Activated CD4-positive, alpha-beta T cell treated with anti-CD3 and anti-CD28 coated beads, Interleukin-2, amount 10 ng/mL, durations not matched to agents 7 days and 5 days (primary cell): ENCODE data around the gene MXRA8. TPM values are rescaled to one million over a fixed set of nuclear protein-coding genes. Genes with fewer than 3 reads are reported as not detected.
A peak's percentile ranks its signal among the peaks of the same experiment; 100 is the strongest.

Experiments
- CTCF ChIA-PET: fragments of 350-600 bp; sonication (Branson Sonifier 250); formaldehyde crosslinking; loops from one replicate; lab custom pipeline; 2021; ENCODE audit warnings: antibody characterized with exemption; lab: Charles Lee
- POLR2A ChIA-PET: fragments of 350-600 bp; sonication (Branson Sonifier 250); formaldehyde crosslinking; loops from one replicate; lab custom pipeline; 2021; ENCODE audit warnings: antibody characterized with exemption; lab: Charles Lee
- DNase-seq: peaks from one replicate; pipeline ENCODE4 v3.0.0-alpha.2; 2020
- H3K27ac Mint-ChIP-seq: one replicate; pipeline ENCODE4 v1.8.0; 2021; ENCODE audit warnings: mild to moderate bottlenecking, moderate library complexity, mixed read lengths
- H3K27me3 Mint-ChIP-seq: one replicate; pipeline ENCODE4 v1.8.0; 2021; ENCODE audit warnings: mixed read lengths
- H3K36me3 Mint-ChIP-seq: one replicate; pipeline ENCODE4 v1.8.0; 2021; ENCODE audit warnings: low read depth, mixed read lengths
- H3K4me1 Mint-ChIP-seq: one replicate; pipeline ENCODE4 v1.8.0; 2021; ENCODE audit warnings: mixed read lengths
- H3K4me3 Mint-ChIP-seq: one replicate; pipeline ENCODE4 v1.8.0; 2021; ENCODE audit warnings: mild to moderate bottlenecking, moderate library complexity, mixed read lengths
- H3K9me3 Mint-ChIP-seq: one replicate; pipeline ENCODE4 v1.8.0; 2021; ENCODE audit warnings: mixed read lengths
- total RNA-seq, 2 experiments: library from RNA; stranded (reverse); gene quantifications; one replicate each; pipeline ENCODE4 v1.2.3, GENCODE V29; 2021

The MXRA8 gene
- total RNA-seq, 2 experiments from 2014 or later, result 0.15 to 0.30 TPM

GRCh38 chr1:1360506-1361169 is 2.3 kb upstream of the MXRA8 start:
- H3K4me3 Mint-ChIP-seq, result no peak overlapping the region
- POLR2A ChIA-PET, result no interaction called here
- H3K27ac Mint-ChIP-seq, result no peak overlapping the region
- H3K9me3 Mint-ChIP-seq, result peaks cover 2% of the 10 kb centered on the region
- no peaks in the 10 kb centered on the region for H3K36me3 Mint-ChIP-seq
- DNase-seq, result no peak
- CTCF ChIA-PET, result no interaction called here
- H3K4me1 Mint-ChIP-seq, result peaks cover 22% of the 10 kb centered on the region
- peaks cover 12% of the 10 kb centered on the region for H3K27me3 Mint-ChIP-seq

DNA sequence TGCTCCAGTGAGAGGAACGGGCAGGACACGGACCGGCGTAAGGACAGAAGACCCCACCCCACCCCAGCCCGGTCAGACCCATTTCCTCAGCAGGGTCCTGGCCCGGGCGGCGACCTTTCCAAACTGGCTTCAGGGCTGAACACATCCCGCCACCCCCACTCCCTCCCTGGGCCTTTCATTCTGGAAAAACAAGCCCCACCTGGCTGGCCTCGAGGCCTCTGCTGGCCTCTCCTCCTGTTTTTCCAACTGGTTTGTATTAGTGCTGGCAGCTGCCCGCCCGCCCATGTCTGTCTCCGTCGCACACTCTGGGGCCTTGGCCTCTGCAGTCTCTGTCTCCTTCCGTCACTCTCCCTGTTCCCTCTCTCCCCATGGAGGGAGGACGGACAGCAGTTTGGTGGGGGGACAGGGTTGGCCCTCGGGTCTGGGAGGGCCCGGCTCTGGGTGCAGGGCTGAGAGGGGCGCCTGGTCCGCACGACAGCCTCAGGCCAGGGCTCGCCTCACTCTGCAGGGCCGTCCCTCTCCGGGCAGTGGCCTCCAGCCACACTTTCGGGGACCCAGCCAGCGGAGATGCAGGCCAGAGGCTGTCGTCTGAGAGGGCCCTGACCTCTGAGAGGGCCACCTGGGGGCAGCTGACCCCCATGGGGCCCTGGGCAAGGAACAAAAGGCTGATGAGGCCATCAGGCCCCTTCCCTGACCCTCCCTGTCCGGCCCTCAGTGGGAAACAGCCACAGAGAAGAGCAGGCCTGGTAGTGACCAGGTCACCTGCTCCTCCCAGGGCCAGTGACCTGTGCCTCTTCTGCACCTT is 1.5 kb upstream of the MXRA8 start:
- CTCF ChIA-PET, result no interaction called here
- Mint-ChIP-seq H3K4me3 (no peak overlapping the region), H3K9me3 (peaks cover 2% of the 10 kb centered on the region), H3K4me1 (peaks cover 22% of the 10 kb centered on the region), H3K27me3 (peaks cover 12% of the 10 kb centered on the region), H3K27ac (peak overlapping the region; percentile 74), H3K36me3 (no peaks in the 10 kb centered on the region)
- POLR2A ChIA-PET, result no interaction called here
- no peak for DNase-seq

- peaks cover 2% of the 10 kb centered on the region for H3K9me3 Mint-ChIP-seq
- DNase-seq, result peak; percentile 49
- POLR2A ChIA-PET, result no interaction called here
- no peaks in the 10 kb centered on the region for H3K36me3 Mint-ChIP-seq
- CTCF ChIA-PET, result no interaction called here
- peak overlapping the region; percentile 10 for H3K4me3 Mint-ChIP-seq
- peak overlapping the region; percentile 74 for H3K27ac Mint-ChIP-seq
- peaks cover 23% of the 10 kb centered on the region for H3K4me1 Mint-ChIP-seq
- peaks cover 12% of the 10 kb centered on the region for H3K27me3 Mint-ChIP-seq
Measured at GRCh38 chr1:1359308-1359663, 931 bp upstream of the MXRA8 start.

GRCh38 chr1:1357871-1358432 is 403 bp downstream of the MXRA8 start:
- H3K36me3 Mint-ChIP-seq, result no peaks in the 10 kb centered on the region
- DNase-seq, result no peak
- CTCF ChIA-PET, result no interaction called here
- peaks cover 21% of the 10 kb centered on the region for H3K27me3 Mint-ChIP-seq
- POLR2A ChIA-PET, result no interaction called here
- H3K27ac Mint-ChIP-seq, result peak overlapping the region; percentile 36
- H3K4me1 Mint-ChIP-seq, result peaks cover 30% of the 10 kb centered on the region
- peaks cover 2% of the 10 kb centered on the region for H3K9me3 Mint-ChIP-seq
- no peak overlapping the region for H3K4me3 Mint-ChIP-seq

DNA sequence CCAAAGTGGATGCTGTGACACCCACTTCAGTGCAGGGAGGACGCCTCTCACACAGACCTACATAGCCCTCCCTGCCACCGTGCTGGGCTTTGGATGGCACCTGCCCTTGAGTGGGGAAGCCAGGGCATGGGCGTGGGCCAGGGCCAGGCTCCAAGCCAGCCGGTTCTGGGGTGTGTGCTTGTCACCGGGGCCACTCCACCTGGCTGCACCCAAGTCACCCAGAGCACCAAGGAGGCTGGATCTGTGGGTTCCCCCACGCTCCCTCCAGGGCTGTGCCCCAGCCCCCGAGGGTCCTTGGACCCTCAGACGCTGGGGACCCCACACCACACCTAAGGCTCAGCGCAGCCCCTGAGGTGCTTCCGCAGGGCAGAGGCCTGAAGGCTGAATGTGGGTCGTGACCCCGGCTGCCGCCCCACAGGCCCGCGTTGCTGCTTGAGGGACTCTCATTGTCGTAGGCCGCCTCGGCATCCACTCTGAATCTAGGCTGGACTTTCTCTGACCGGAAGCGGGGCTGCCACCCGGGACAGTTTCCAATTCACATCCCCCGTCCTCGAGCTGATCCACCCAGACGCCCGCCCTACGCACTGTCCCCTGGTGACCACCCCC is 1.5 kb downstream of the MXRA8 start:
- DNase-seq, result no peak
- no peak overlapping the region for H3K4me3 Mint-ChIP-seq
- peaks cover 27% of the 10 kb centered on the region for H3K27me3 Mint-ChIP-seq
- ChIA-PET CTCF (no interaction called here), POLR2A (no interaction called here)
- H3K4me1 Mint-ChIP-seq, result peaks cover 35% of the 10 kb centered on the region
- H3K36me3 Mint-ChIP-seq, result no peaks in the 10 kb centered on the region
- H3K27ac Mint-ChIP-seq, result no peak overlapping the region
- H3K9me3 Mint-ChIP-seq, result peaks cover 2% of the 10 kb centered on the region

- ChIA-PET CTCF (no interaction called here), POLR2A (no interaction called here)
- peaks cover 27% of the 10 kb centered on the region for H3K27me3 Mint-ChIP-seq
- DNase-seq, result no peak
- no peak overlapping the region for H3K27ac Mint-ChIP-seq
- H3K9me3 Mint-ChIP-seq, result peaks cover 2% of the 10 kb centered on the region
- H3K4me3 Mint-ChIP-seq, result no peak overlapping the region
- peaks cover 34% of the 10 kb centered on the region for H3K4me1 Mint-ChIP-seq
- H3K36me3 Mint-ChIP-seq, result no peaks in the 10 kb centered on the region
Measured at GRCh38 chr1:1356166-1356795, 2.1 kb downstream of the MXRA8 start.

- H3K27ac Mint-ChIP-seq, result no peak overlapping the region
- no peaks in the 10 kb centered on the region for H3K9me3 Mint-ChIP-seq
- ChIA-PET POLR2A (no interaction called here), CTCF (interaction anchor here (1.0 kb wide), 1 partner anchor 16 kb away, joined by 4 read pairs; no protein-coding TSS in a partner anchor)
- peaks cover 29% of the 10 kb centered on the region for H3K4me1 Mint-ChIP-seq
- H3K27me3 Mint-ChIP-seq, result peaks cover 22% of the 10 kb centered on the region
- no peak for DNase-seq
- no peak overlapping the region for H3K4me3 Mint-ChIP-seq
- no peaks in the 10 kb centered on the region for H3K36me3 Mint-ChIP-seq
Measured at GRCh38 chr1:1355416-1355815, 2.9 kb downstream of the MXRA8 start.

DNA sequence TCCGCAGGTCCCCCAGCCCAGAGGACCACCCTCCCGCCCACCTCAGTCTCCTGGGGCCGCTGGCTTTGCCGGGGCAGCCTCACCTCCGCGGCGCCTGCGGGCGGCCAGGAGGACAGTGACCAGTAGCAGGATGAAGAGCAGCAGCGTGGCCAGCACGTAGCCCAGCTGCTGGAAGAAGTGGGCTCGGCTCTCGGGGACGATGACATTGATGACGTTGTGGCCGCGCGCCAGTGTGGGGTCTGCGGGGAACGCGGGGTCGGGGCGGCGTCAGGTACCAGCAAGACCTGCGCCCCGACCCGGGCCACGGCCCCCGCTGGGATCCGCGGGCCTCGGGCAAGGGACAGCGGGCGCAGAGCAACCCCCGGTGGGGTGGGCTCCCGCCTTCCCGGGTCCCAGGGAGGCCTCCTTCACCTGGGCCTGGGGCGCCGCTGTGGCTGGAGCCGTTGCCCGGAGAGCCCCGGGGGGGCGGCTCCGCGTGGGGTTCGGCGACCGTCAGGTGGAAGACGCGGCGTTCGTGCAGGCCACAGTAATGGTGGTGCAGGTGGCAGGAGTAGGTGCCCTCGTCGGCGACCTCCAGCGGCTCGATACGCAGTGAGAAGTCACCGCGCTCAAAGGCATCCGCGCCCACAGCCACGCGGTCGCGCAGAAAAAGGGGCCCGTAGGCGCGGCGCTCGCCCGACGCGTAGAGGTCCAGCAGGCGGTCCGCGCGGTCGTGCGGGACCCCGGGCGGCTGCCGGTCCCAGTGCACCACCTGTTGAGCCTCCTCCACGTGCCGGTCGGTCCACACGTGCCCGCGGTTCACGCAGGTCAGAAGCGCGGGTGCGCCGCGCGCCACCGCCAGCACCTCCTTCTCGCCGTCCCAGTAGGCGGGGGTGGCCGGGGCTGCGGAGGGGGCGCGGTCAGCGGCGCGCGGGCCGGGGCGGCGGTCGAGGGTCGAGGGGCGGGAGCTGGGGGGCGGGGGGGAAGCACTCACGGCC is 3.8 kb downstream of the MXRA8 start:
- POLR2A ChIA-PET, result no interaction called here
- no peak overlapping the region for H3K4me3 Mint-ChIP-seq

GRCh38 chr1:1353389-1354151 is 4.8 kb downstream of the MXRA8 start:
- ChIA-PET CTCF (interaction anchor here (1.6 kb wide), 1 partner anchor 19 kb away, joined by 4 read pairs; no protein-coding TSS in a partner anchor), POLR2A (no interaction called here)
- Mint-ChIP-seq H3K4me1 (peaks cover 18% of the 10 kb centered on the region), H3K4me3 (no peak overlapping the region), H3K36me3 (no peaks in the 10 kb centered on the region), H3K27me3 (peaks cover 22% of the 10 kb centered on the region), H3K9me3 (no peaks in the 10 kb centered on the region), H3K27ac (peak overlapping the region; percentile 25)
- DNase-seq, result no peak

More for the DNA sequence above, 3.8 kb downstream of the MXRA8 start:
- H3K4me1 Mint-ChIP-seq, result peaks cover 27% of the 10 kb centered on the region
- no peaks in the 10 kb centered on the region for H3K9me3 Mint-ChIP-seq
- H3K27ac Mint-ChIP-seq, result no peak overlapping the region
- H3K27me3 Mint-ChIP-seq, result peaks cover 22% of the 10 kb centered on the region
- no peak for DNase-seq
- no peaks in the 10 kb centered on the region for H3K36me3 Mint-ChIP-seq
- CTCF ChIA-PET, result interaction anchor here (1.0 kb wide), 1 partner anchor 16 kb away, joined by 4 read pairs; no protein-coding TSS in a partner anchor

DNA sequence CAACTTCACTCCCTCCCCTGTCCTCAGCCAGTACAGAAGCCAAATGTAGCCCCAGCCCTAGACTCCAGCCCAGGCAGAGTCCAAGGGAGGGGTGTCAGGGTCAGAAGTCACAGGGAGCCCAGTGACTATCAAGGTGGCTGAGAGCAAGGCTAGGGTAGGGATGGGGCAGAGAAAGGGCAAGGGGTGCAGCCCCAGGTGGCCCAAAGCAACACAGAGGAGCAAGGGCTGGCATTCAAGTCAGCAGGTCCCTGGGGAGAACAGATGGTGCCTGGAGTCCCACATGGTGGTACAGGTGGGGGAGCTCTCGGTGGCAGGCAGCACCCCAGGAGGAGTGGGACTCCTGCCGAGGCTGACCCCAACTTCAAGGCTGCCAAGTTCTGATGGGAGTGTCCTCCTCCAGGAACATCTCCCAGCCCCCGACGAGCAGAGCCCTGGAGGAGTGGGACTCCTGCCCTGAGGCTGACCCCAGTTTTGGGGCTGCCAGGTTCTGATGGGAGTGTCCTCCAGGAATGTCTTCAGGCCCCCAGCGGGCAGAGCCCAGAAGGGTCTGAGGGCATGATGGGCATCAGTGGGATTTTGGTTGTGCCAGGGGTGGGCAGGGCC is 5.5 kb downstream of the MXRA8 start:
- peaks cover 17% of the 10 kb centered on the region for H3K4me1 Mint-ChIP-seq
- peak overlapping the region; percentile 25 for H3K27ac Mint-ChIP-seq
- POLR2A ChIA-PET, result no interaction called here
- peak overlapping the region; percentile 58 for H3K4me3 Mint-ChIP-seq
- no peaks in the 10 kb centered on the region for H3K36me3 Mint-ChIP-seq
- CTCF ChIA-PET, result interaction anchor here (1.6 kb wide), 1 partner anchor 20 kb away, joined by 4 read pairs; no protein-coding TSS in a partner anchor
- peaks cover 22% of the 10 kb centered on the region for H3K27me3 Mint-ChIP-seq
- no peaks in the 10 kb centered on the region for H3K9me3 Mint-ChIP-seq
- no peak for DNase-seq
